Glutamatergic neuron (in vitro differentiated cells): ENCODE measurements around the gene ZNF77. TPM values are rescaled to one million over a fixed set of nuclear protein-coding genes. Genes with fewer than 3 reads are reported as not detected.
"Not testable (repeated sequence)": the region's sequence is repeated elsewhere in the genome, so short reads cannot be mapped to it uniquely, and the experiment has no call there.

Source experiments
- DNase-seq: peaks from one replicate; pipeline ENCODE4 v3.0.0; 2022
- H3K27ac Mint-ChIP-seq: one replicate; pipeline ENCODE4 v1.8.0; 2020; ENCODE audit warnings: mild to moderate bottlenecking, mixed read lengths, inconsistent platforms; ENCODE audit not compliant: unreplicated experiment
- H3K27me3 Mint-ChIP-seq: one replicate; pipeline ENCODE4 v1.8.0; 2020; ENCODE audit warnings: mild to moderate bottlenecking, moderate library complexity, mixed read lengths, inconsistent platforms; ENCODE audit not compliant: unreplicated experiment
- H3K36me3 Mint-ChIP-seq: one replicate; pipeline ENCODE4 v1.8.0; 2020; ENCODE audit warnings: mild to moderate bottlenecking, mixed read lengths, inconsistent platforms; ENCODE audit not compliant: unreplicated experiment
- H3K4me1 Mint-ChIP-seq: one replicate; pipeline ENCODE4 v1.8.0; 2020; ENCODE audit warnings: mild to moderate bottlenecking, low read depth, mixed read lengths, inconsistent platforms; ENCODE audit not compliant: unreplicated experiment
- H3K4me3 Mint-ChIP-seq: one replicate; pipeline ENCODE4 v1.8.0; 2020; ENCODE audit warnings: mild to moderate bottlenecking, mixed read lengths, inconsistent platforms; ENCODE audit not compliant: unreplicated experiment
- H3K9me3 Mint-ChIP-seq: one replicate; pipeline ENCODE4 v1.8.0; 2020; ENCODE audit warnings: mild to moderate bottlenecking, moderate library complexity, mixed read lengths, inconsistent platforms; ENCODE audit not compliant: unreplicated experiment
- long read RNA-seq: library from polyadenylated mRNA; unstranded; transcript quantifications from one replicate; pipeline ENCODE4 v2.0.0, GENCODE V29; 2020; ENCODE audit not compliant: unreplicated experiment
- total RNA-seq: library from RNA; stranded (reverse); fragmentation: NEBNext Ultra II Directional; extraction: Animal tissue kit (Norgen Biotek cat#: 25700); gene quantifications from one replicate; pipeline ENCODE4 v1.2.1, GENCODE V29; 2021; ENCODE audit not compliant: unreplicated experiment
- TF ChIP-seq, protein P1 (sequence below): fragments of 200-600 bp; sonication (generic); IDR thresholded peaks from one replicate; pipeline ENCODE4 v1.5.0; 2021; ENCODE audit not compliant: partially characterized antibody, unreplicated experiment

ZNF77 gene
- total RNA-seq: 4.8 TPM
- long read RNA-seq, partial matches to known transcripts: 0 of 1 reads
- long read RNA-seq, other reads (novel, unspliced or antisense): 1 of 1 reads

DNA sequence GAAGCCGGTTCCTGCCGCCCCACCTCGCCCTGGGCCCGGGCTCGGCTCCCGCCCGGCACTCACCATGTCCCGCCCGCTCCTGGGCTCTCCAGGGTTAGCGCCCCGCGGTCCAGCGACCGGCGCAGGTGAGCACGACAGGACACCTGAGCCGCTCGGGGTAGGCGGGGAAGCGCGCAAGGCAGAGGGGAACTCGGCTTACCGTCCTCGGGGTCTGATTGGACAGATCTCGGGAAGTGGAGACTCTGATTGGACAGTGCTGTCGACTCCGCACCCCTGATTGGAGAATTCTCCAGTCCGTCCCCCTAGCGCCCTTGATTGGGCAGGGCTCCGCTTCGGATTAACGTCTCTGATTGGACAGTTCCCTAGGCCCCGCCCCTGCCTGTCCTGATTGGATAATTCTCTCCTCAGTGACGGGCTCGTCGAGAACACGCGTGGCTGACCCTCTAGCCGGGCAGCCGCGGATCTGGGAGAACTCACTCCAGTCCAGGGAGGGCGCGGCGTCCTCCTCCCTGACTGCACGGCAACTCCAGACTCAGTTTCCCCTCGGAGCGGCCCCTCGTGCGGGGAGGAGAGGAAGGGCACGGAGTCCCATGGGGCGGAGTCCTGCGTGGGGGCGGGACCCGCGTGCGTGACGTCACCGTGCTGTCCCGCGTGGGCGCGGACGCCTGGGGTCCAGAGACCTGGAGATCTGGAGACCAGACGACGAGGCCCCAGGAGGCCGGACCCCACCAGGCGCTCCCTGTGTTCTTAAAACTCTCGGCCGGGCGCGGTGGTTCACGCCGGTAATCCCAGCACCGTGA lies at the start of gene ZNF77:
ZNF77 (minus strand) TSS at position 197 of the 800 bp plus-strand sequence; CDS start at position 66, 131 bp downstream.
- Mint-ChIP-seq H3K36me3 (no peaks in the 10 kb centered on the region), H3K27me3 (peaks cover 2% of the 10 kb centered on the region), H3K4me1 (peaks cover 5% of the 10 kb centered on the region), H3K4me3 (peak within 1 kb of the TSS; percentile 89), H3K9me3 (peaks cover 9% of the 10 kb centered on the region), H3K27ac (no peak within 1 kb of the TSS)
- TF ChIP-seq, protein P1, sequence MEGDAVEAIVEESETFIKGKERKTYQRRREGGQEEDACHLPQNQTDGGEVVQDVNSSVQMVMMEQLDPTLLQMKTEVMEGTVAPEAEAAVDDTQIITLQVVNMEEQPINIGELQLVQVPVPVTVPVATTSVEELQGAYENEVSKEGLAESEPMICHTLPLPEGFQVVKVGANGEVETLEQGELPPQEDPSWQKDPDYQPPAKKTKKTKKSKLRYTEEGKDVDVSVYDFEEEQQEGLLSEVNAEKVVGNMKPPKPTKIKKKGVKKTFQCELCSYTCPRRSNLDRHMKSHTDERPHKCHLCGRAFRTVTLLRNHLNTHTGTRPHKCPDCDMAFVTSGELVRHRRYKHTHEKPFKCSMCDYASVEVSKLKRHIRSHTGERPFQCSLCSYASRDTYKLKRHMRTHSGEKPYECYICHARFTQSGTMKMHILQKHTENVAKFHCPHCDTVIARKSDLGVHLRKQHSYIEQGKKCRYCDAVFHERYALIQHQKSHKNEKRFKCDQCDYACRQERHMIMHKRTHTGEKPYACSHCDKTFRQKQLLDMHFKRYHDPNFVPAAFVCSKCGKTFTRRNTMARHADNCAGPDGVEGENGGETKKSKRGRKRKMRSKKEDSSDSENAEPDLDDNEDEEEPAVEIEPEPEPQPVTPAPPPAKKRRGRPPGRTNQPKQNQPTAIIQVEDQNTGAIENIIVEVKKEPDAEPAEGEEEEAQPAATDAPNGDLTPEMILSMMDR: peak; percentile 61
- DNase-seq: peak; percentile 97

- Mint-ChIP-seq H3K36me3 (peaks cover 4% of the 10 kb centered on the region), H3K27ac (no peak overlapping the region), H3K4me1 (no peaks in the 10 kb centered on the region), H3K27me3 (peaks cover 10% of the 10 kb centered on the region), H3K9me3 (peaks cover 2% of the 10 kb centered on the region), H3K4me3 (no peak overlapping the region)
- DNase-seq: no peak
- TF ChIP-seq, protein P1: no peak
Measured at GRCh38 chr19:2993579-2993978, 48.8 kb upstream of the ZNF77 start.

- no peak for DNase-seq
- Mint-ChIP-seq H3K27me3 (peaks cover 12% of the 10 kb centered on the region), H3K27ac (no peak overlapping the region), H3K4me3 (no peak overlapping the region), H3K36me3 (peaks cover 4% of the 10 kb centered on the region), H3K9me3 (peaks cover 2% of the 10 kb centered on the region), H3K4me1 (no peaks in the 10 kb centered on the region)
- TF ChIP-seq, protein P1: no peak
Measured at GRCh38 chr19:2992958-2993357, 48.2 kb upstream of the ZNF77 start.

- not testable (repeated sequence) for H3K4me3 Mint-ChIP-seq, DNase-seq, H3K9me3 Mint-ChIP-seq, H3K36me3 Mint-ChIP-seq, H3K4me1 Mint-ChIP-seq, H3K27ac Mint-ChIP-seq
- H3K27me3 Mint-ChIP-seq: peaks cover 11% of the 10 kb centered on the region
Measured at GRCh38 chr19:2992333-2992732, 47.6 kb upstream of the ZNF77 start.

DNA sequence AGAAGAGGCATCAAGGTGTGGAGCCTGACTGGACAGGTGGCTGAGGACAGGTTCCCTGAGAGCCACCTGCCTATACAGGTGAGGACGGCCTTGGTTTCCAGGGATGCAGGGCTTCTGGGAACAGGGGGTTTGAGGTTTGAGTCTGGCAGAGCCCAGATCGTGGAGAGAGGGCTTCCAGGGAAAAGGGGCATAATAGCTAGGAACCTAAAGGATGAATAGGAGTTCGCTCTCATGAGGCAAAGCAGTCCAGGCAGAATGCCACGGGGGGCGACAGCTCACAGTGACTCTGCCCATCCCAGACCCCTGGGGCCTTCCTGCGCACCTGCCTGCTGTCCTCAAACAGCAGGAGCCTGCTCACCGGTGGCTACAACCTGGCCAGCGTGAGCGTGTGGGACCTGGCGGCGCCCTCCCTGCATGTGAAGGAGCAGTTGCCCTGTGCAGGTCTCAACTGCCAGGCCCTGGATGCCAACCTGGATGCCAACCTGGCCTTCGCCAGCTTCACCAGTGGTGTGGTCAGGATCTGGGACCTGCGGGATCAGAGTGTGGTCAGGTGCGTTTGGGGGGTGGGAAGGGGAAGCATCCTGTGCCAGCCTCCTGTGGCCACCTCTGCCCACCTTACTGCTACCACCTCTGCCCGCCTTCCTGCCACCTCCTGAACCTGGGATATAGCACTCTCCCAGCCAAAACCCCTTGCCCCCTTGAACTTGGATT lies 44.6 kb upstream of the ZNF77 start:
- TF ChIP-seq, protein P1: no peak
- no peak overlapping the region for H3K4me3 Mint-ChIP-seq
- H3K27ac Mint-ChIP-seq: no peak overlapping the region
- no peaks in the 10 kb centered on the region for H3K36me3 Mint-ChIP-seq
- no peak for DNase-seq
- no peaks in the 10 kb centered on the region for H3K9me3 Mint-ChIP-seq
- peaks cover 14% of the 10 kb centered on the region for H3K27me3 Mint-ChIP-seq
- peaks cover 5% of the 10 kb centered on the region for H3K4me1 Mint-ChIP-seq
